Hepatocyte (in vitro differentiated cells): ENCODE measurements around the gene GJD2. TPM values are rescaled to one million over a fixed set of nuclear protein-coding genes. Genes with fewer than 3 reads are reported as not detected.

Experiments
- DNase-seq: peaks from one replicate; pipeline ENCODE4 v3.0.0-alpha.2; 2016; ENCODE audit warnings: low spot score
- H2AFZ ChIP-seq: fragments of 200-600 bp; sonication (generic); 2 replicates; pipeline ENCODE4 v1.6.0; 2016; ENCODE audit warnings: antibody characterized with exemption, mild to moderate bottlenecking
- H3K27ac ChIP-seq: fragments of 200-600 bp; sonication (generic); 2 replicates; pipeline ENCODE4 v1.5.1; 2016; ENCODE audit warnings: mild to moderate bottlenecking
- H3K27me3 ChIP-seq: fragments of 200-600 bp; sonication (generic); 2 replicates; pipeline ENCODE4 v1.6.1; 2016
- H3K36me3 ChIP-seq: fragments of 200-600 bp; sonication (generic); replicated peaks from 2 replicates; pipeline ENCODE4 v1.5.1; 2016; ENCODE audit warnings: low read depth; ENCODE audit not compliant: insufficient read depth
- H3K4me1 ChIP-seq: fragments of 200-600 bp; sonication (generic); 2 replicates; pipeline ENCODE4 v1.5.1; 2016; ENCODE audit warnings: mild to moderate bottlenecking, moderate library complexity; ENCODE audit not compliant: insufficient read depth
- H3K4me2 ChIP-seq: fragments of 200-600 bp; sonication (generic); 2 replicates; pipeline ENCODE4 v1.6.0; 2016
- H3K4me3 ChIP-seq: fragments of 200-600 bp; sonication (generic); 2 replicates; pipeline ENCODE4 v1.5.1; 2016; ENCODE audit warnings: mild to moderate bottlenecking
- H3K79me2 ChIP-seq: fragments of 200-600 bp; sonication (generic); 2 replicates; pipeline ENCODE4 v1.6.0; 2017; ENCODE audit warnings: mild to moderate bottlenecking
- H3K9me2 ChIP-seq: fragments of 200-600 bp; sonication (generic); replicated peaks from 2 replicates; pipeline ENCODE4 v1.6.0; 2017; ENCODE audit warnings: mild to moderate bottlenecking; ENCODE audit not compliant: insufficient read depth
- H3K9me3 ChIP-seq: fragments of 200-600 bp; sonication (generic); 2 replicates; pipeline ENCODE4 v1.5.1; 2016; ENCODE audit warnings: low read depth, mild to moderate bottlenecking
- H4K20me1 ChIP-seq: fragments of 200-600 bp; sonication (generic); 2 replicates; pipeline ENCODE4 v1.6.0; 2016; ENCODE audit warnings: mild to moderate bottlenecking; ENCODE audit not compliant: insufficient read depth, poor library complexity, severe bottlenecking
- EZH2 ChIP-seq: fragments of 200-600 bp; sonication (generic); IDR thresholded peaks from 2 replicates; pipeline ENCODE4 v1.6.1; 2016; ENCODE audit warnings: antibody characterized with exemption, mild to moderate bottlenecking, borderline replicate concordance
- EZH2phosphoT487 ChIP-seq: fragments of 200-600 bp; sonication (generic); IDR thresholded peaks from one replicate; pipeline ENCODE4 v1.6.1; 2018; ENCODE audit warnings: antibody characterized with exemption, mild to moderate bottlenecking, low read depth, moderate library complexity; ENCODE audit not compliant: unreplicated experiment, severe bottlenecking
- WGBS: methylation state at CpG from one replicate; pipeline ENCODE4 v1.1.6; 2016; ENCODE audit warnings: low lambda C conversion rate; ENCODE audit errors: missing lambda C conversion rate; 5-methylcytosine and 5-hydroxymethylcytosine counted together
- polyA plus RNA-seq: library from polyadenylated mRNA; unstranded; fragments of >200 nt; fragmentation: Nextera tagmentation; extraction: Ambion mirVana; gene quantifications from 2 replicates; pipeline ENCODE4 v1.2.1, GENCODE V29; 2016
- total RNA-seq: library from RNA; depleted of rRNA; stranded (reverse); fragments of >200 nt; gene quantifications from 2 replicates; pipeline ENCODE4 v1.2.3, GENCODE V29; 2014
- TF ChIP-seq, protein P1 (sequence below): fragments of 200-600 bp; sonication (generic); IDR thresholded peaks from 2 replicates; pipeline ENCODE4 v1.5.1; 2016; ENCODE audit warnings: antibody characterized with exemption, mild to moderate bottlenecking; ENCODE audit not compliant: poor library complexity

Gene GJD2
- total and polyA plus RNA-seq, 2 experiments from 2014 or later = 0.07 TPM; not detected in 1

DNA sequence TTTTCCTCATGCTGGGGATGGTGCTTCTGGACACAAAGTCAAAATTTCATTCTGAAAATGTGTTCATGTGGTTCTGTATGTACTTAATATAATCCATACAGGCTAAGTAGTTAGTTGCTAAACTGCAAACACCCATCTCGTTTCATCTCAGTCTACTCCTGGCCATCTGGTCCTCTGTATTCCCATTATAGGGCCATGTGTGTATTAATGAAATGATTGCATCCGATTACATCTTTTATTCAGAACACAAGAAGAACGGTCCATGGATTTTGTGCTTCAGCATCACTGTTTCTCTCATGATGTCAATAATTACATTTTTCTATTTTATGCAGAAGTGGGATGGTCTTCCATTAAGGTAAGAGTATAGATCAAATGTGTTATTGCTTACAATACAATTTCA, 6.1 kb upstream of the GJD2 start:
- H3K79me2 ChIP-seq = no peaks in the 10 kb centered on the region
- no peaks in the 10 kb centered on the region for H3K9me2 ChIP-seq
- TF ChIP-seq EZH2phosphoT487 (no peak), EZH2 (no peak)
- TF ChIP-seq, protein P1, sequence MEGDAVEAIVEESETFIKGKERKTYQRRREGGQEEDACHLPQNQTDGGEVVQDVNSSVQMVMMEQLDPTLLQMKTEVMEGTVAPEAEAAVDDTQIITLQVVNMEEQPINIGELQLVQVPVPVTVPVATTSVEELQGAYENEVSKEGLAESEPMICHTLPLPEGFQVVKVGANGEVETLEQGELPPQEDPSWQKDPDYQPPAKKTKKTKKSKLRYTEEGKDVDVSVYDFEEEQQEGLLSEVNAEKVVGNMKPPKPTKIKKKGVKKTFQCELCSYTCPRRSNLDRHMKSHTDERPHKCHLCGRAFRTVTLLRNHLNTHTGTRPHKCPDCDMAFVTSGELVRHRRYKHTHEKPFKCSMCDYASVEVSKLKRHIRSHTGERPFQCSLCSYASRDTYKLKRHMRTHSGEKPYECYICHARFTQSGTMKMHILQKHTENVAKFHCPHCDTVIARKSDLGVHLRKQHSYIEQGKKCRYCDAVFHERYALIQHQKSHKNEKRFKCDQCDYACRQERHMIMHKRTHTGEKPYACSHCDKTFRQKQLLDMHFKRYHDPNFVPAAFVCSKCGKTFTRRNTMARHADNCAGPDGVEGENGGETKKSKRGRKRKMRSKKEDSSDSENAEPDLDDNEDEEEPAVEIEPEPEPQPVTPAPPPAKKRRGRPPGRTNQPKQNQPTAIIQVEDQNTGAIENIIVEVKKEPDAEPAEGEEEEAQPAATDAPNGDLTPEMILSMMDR = no peak
- no peak overlapping the region for H2AFZ ChIP-seq
- H3K36me3 ChIP-seq = no peaks in the 10 kb centered on the region
- no peak for DNase-seq
- no peaks in the 10 kb centered on the region for H3K4me1 ChIP-seq
- WGBS = 56% methylated on average over 3 of the region's 3 CpGs
- H3K27me3 ChIP-seq = peaks cover 40% of the 10 kb centered on the region
- H3K4me3 ChIP-seq = no peak overlapping the region
- no peaks in the 10 kb centered on the region for H4K20me1 ChIP-seq
- H3K9me3 ChIP-seq = no peaks in the 10 kb centered on the region
- no peak overlapping the region for H3K4me2 ChIP-seq
- H3K27ac ChIP-seq = no peak overlapping the region

DNA sequence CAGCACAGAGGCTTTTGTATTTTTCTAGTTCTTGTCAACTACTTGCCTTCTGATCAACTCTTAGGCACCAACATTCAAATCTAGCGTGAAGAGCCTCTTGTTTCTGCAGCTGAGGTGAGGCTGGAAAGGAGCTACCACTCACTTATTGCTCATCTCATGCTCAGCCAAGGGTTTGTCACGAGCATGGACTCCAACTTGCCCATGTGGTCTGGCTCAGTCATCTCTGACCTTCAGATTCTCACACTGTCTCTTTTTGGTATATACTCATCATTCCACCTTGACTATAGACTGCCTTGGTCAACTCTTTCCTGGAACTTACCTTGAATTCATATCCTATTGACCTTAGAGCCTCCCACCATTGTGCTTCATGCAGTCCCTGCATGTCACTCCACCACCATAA, 5.2 kb upstream of the GJD2 start:
- TF ChIP-seq, protein P1 = no peak
- no peak for TF ChIP-seq EZH2phosphoT487
- TF ChIP-seq EZH2 = no peak
- DNase-seq = no peak
- H3K27ac ChIP-seq = no peak overlapping the region
- no peaks in the 10 kb centered on the region for H4K20me1 ChIP-seq
- H2AFZ ChIP-seq = no peak overlapping the region
- WGBS = 65% methylated on average over 2 of the region's 2 CpGs
- peaks cover 49% of the 10 kb centered on the region for H3K27me3 ChIP-seq
- H3K36me3 ChIP-seq = no peaks in the 10 kb centered on the region
- no peaks in the 10 kb centered on the region for H3K79me2 ChIP-seq
- no peaks in the 10 kb centered on the region for H3K9me2 ChIP-seq
- H3K4me2 ChIP-seq = no peak overlapping the region
- no peak overlapping the region for H3K4me3 ChIP-seq
- no peaks in the 10 kb centered on the region for H3K4me1 ChIP-seq
- no peaks in the 10 kb centered on the region for H3K9me3 ChIP-seq

DNA sequence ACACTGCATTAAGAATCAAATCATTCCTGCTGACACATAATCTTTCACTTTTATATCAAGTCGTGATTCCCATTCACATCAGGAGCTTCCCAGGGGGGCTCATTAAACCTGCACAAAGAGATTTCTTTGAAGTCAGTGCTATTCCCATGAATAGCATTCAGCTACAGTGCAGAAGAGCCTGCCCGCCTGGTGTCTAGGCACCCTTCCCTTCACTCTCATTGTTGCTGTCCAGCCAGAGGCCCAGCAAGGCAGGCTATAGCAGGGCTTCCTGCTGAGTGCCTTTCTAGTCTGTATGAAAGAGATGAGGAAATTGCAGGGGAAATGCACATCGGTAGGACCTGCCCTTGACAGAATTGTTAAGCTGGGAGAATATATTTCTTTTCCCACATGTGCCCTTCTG, 4.5 kb upstream of the GJD2 start:
- Histone ChIP-seq H3K27ac (no peak overlapping the region), H3K36me3 (no peaks in the 10 kb centered on the region), H3K4me2 (no peak overlapping the region), H3K79me2 (no peaks in the 10 kb centered on the region), H2AFZ (no peak overlapping the region), H3K4me3 (no peak overlapping the region), H3K27me3 (peaks cover 55% of the 10 kb centered on the region), H3K9me3 (no peaks in the 10 kb centered on the region), H3K9me2 (no peaks in the 10 kb centered on the region), H4K20me1 (no peaks in the 10 kb centered on the region), H3K4me1 (peaks cover 4% of the 10 kb centered on the region)
- 66% methylated on average over 3 of the region's 3 CpGs for WGBS
- TF ChIP-seq, protein P1 = no peak
- TF ChIP-seq EZH2 (no peak), EZH2phosphoT487 (no peak)
- DNase-seq = no peak

DNA sequence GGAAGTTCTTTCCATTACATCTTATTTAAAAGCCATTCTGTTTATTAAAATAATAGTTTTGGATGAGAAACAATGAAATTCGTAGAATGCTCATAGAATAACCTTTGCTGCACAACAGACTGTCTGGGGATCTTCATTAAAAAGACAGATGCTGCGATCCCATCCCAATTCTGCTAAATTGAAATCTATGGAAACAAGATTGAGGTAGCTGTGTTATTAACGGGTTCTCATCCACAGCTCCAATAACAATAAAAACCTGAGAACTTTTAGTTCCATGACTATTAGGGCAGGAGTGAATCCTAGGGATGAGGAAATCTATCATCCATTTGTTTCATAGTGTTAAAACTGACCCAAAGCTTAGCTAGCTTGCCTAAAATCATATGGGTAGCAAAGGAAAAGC, 2.5 kb upstream of the GJD2 start:
- WGBS = 75% methylated on average over 3 of the region's 3 CpGs
- H3K4me3 ChIP-seq = no peak overlapping the region
- H3K79me2 ChIP-seq = no peaks in the 10 kb centered on the region
- H4K20me1 ChIP-seq = no peaks in the 10 kb centered on the region
- H3K4me1 ChIP-seq = peaks cover 5% of the 10 kb centered on the region
- no peak overlapping the region for H2AFZ ChIP-seq
- H3K27ac ChIP-seq = no peak overlapping the region
- H3K4me2 ChIP-seq = no peak overlapping the region
- TF ChIP-seq, protein P1 = no peak
- no peak for TF ChIP-seq EZH2phosphoT487
- no peak for TF ChIP-seq EZH2
- DNase-seq = no peak
- no peaks in the 10 kb centered on the region for H3K9me2 ChIP-seq
- H3K9me3 ChIP-seq = no peaks in the 10 kb centered on the region
- peaks cover 66% of the 10 kb centered on the region for H3K27me3 ChIP-seq
- no peaks in the 10 kb centered on the region for H3K36me3 ChIP-seq
